HG03378 (cell line): ENCODE results near the gene SETD1B.

ENCODE experiments used
- ATAC-seq: cut with Tn5 transposase; IDR thresholded peaks from one replicate; pipeline ENCODE4 v1.9.1; 2021; ENCODE audit warnings: mild to moderate bottlenecking, moderate library complexity; ENCODE audit not compliant: unreplicated experiment

The SETD1B gene

DNA sequence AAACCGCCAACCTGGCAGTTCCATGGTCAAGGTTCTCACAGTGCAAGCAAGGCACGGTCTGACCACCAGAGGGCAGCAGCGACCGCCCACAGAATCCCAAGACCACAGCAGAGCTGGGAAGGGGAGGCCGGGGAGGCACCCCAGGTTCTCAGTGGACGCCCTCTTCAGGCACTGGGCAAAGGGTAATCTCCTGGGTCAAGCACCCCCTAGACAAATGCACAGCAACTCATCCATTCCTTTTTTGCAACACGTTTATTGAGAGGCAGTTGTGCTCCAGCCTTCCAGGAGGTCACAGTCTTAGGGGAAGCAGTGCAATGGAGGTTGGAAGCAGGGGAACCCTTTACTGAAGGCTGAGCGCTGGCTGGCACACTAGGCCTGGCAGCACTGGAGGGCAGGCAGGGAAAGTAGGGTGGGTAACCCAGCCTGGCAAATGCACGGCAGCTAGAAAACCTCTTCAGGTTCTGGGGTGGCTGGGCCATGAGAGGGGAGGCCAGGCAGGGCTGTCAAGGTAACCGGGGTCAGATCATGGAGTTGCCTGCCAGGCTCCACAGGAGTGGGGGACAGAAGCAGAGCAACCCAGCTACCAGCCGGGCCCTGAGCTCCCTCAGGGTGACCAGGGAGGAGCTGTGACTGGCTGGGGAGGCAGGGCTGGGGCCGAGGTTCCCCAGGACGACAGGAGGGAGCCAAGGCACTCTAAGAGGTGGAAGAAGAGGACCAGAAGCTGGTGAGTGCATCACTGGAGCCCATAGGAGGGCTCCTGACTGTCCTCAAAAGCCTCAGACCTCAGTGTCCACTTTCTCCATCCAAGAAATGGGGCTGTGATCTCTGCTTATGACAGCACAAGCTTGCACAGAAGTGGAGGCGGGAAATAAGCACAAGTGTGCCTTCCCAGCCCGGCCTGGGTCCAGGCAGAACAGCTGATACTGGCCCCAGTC is 8.5 kb upstream of the SETD1B start:
- ATAC-seq: no peak

DNA sequence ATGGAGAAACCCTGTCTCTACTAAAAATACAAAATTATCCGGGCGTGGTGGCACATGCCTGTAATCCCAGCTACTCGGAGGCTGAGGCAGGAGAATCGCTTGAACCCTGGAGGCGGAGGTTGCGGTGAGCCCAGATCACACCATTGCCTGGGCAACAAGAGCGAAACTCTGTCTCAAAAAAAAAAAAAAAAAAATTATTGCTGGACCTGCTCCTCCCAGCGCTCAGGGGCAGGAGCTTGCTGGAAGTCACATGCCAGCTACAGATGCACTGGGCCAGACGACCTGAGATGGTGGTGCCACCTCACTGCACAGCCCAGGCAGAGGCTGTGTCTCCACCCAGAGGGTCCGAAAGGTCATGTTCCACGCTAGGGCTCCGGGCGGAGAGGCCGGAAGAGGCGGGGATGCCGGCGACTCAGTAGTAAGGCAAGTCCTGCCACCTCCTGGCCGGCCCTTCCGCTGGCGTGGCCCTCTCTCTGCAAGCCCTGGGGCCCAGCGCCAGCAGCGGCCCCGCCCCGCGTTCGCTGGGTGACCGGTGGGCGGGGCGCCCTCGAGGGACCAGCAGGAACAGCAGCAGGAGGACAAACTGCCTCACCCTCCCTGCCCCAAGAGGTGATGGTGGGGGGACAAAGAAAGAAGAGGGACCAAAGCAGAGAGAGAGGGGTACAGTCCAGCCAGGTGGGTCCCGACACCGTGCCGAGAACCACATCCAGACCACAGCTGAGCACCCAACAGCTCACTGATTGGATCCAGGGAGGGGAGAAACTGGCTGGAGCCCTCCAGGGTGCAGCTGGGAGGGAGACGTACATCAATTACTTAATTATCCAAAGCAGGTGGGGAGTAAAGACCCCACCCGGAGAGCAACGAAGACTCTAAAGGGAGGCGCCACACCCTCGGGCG is 6.7 kb upstream of the SETD1B start:
- ATAC-seq: no peak

- ATAC-seq: no peak
These were observed 5.6 kb upstream of the SETD1B start for GRCh38 chr12:121797937-121798786.

- ATAC-seq: no peak
These were observed 5.0 kb upstream of the SETD1B start for GRCh38 chr12:121798787-121799155.

DNA sequence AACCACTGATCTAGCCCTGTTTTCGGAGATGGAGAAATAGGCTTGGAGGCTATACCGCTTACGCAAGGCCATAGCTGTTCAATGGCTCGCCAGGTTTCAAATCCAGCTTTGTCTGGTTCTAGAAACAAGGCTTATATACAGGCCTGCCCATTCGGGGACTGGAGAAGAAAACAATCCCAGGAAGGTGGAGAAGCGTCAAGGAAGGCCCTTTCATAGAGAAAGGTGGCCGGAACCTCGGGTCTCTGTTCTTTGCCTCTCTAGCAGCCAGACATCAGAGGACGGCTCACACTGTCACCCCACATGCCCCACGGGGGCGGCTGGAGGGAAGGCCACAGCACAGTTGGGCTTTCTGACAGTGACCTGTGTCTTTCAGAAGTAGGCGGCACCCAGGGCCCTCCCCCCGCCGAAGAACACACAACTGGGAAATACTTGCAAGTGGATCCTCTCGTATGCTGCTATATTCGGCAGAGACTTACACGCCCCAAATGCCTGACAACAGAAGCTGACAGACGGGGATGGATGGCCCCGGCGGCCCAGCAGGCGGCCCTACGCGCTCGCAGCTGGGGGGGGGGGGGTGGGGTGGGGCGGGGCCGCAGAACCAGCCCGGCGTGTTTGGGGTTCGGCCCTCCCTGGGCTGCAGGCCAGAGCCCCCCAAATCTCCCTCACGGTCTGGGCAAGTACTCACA is 4.5 kb upstream of the SETD1B start:
- no peak for ATAC-seq

- no peak for ATAC-seq
These were observed 3.7 kb upstream of the SETD1B start for GRCh38 chr12:121799842-121800693.

DNA sequence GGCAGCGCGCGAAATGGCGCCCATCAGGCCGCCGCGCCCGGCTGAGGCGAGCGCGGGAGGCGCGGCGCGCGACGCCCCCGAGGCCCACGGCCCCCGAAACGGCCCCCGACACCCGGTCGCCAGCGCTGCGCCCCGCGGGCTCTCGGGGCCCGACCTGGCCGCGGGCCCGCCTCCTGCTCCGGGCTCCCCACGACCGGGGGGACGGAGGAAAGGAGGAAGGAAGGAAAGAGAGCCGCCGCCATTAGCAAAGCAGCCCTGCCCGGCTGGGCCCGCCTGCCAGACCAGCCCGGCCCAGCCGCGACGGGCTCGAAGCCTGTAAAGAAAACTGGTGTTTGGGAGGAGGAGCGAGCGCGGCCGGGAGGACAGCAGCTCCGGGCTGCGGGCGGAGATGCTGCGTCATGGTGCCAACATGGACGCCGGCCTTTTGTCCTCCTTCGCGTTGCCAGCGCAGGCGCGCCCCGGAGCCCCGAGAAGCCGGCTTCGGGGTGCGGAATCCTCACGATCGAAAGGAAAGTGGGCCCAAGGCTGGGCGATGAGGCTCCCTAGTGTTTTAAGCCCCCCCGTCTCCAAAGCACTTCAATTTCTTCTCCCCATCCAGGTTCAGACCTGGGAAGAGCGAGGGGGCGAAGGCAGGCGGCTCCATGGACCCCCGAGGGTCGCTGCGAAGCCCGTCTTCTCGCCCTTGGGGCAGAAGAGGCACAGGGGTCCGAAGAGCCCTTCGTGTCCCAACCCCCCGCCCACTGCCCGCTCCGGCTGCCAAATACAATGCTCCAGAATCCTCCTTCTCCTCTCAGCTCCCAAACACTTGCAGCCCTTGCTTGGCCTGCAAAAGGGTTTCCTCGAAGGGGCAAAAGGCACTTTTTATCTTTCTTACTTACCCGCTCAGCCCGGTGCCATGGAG is 2.9 kb upstream of the SETD1B start:
- no peak for ATAC-seq

GRCh38 chr12:121801595-121802484 is 2.0 kb upstream of the SETD1B start:
- ATAC-seq: no peak

GRCh38 chr12:121802485-121802842 is 1.3 kb upstream of the SETD1B start:
- no peak for ATAC-seq

DNA sequence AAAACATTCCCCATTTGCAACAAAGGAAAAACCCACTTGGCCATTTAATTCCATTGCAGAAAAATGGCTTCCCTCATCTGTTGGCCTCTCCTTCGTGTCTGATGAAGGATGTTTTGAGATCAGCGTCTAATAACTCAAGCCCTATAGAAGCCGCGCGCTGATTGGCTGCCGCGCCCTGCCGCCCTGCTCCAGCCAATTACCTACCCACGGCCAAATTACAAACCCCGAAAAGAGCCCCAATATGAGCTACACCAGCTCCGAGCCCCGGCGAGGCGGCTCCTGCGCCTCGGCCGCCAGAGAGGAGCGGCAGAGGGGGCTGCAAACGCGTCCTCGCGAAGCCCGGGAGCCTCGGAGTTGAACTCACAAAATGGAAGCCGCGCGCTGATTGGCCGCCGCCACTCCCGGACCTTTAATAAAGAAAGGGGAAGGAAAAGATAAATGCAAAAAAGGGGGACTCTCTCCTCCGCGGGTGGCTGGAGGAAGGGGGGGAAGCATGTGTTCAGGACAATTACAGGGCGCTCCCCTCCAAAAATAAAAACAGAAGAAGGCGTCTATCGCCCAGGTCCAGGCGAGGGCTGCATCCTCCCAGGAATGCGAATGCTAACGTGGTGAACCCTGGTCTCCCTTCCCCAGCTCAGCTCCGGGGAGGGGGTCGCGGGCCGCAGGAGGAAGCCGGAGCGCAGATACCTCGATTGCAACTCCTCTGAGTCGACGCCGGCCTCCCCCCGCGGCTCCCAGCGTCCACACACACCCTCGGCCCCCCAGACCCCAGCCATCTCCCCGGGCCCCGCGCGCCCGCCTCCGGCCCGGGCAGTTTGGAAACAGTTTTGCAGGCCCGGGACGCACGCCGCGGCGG is 738 bp upstream of the SETD1B start:
- ATAC-seq: peak; percentile 50

DNA sequence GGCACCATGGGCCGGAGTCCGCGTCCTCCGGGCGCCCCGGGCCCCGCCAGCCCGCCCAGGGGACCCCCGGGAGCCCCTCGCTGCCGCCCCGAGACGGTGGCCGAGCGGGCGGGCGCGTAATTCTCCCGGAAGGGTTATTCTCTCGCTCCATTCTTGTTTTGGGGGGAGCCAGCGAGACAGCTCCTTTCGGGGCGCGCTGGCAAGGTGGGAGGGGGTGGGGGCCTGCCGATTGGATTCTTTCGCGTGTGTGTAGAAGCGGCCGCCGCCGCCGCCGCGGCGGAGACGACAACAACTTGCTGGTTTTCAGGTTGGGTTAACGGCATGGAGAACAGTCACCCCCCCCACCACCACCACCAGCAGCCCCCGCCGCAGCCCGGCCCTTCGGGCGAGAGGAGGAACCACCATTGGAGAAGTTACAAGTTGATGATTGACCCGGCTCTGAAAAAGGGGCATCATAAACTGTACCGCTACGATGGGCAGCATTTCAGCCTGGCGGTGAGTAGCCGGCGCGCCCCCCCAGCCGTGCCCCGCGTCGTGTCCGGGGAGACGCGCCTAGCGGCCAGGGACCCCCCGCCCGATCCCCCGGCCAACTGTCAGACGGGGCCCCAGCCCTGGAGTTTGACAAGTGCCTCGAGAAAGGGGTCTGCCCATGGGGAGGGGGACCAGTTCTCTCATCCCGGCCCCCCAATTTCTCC is 755 bp downstream of the SETD1B start:
- no peak for ATAC-seq

DNA sequence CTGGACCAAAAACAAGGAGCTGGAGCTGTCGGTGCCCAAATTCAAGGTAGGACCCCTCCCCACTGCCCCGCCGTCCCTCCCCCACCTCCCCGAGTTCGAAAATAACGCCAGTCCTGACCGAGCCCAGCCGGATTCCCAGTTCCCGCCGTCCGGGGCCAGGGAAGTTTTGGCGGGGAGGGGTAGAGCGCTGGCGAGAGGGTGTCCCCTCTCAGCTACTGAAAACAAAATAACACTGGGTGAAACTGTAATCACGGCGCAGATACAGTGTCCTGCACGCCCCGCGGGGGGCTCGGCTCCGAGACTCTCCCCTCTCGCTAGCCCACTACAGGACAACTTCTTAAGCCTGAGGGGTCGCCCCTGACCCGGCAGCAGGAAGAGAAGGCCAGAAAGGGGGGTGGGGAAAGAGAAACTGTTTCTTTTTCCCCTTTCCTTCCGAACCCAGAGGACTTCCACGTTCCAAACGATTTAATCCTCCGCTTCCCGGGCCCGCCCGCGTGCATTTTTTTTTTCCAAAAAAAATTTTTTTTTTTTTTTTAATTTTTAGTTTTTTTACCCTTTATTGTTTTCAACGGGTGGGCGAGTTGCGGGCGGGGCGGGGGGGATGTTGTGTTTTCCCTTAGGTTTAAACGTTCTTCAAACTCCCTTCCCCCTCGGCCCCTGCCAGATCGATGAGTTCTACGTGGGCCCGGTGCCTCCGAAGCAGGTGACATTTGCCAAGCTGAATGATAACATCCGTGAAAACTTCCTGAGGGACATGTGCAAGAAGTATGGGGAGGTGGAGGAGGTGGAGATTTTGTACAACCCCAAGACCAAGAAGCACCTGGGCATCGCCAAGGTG is 1.6 kb downstream of the SETD1B start:
- no peak for ATAC-seq

DNA sequence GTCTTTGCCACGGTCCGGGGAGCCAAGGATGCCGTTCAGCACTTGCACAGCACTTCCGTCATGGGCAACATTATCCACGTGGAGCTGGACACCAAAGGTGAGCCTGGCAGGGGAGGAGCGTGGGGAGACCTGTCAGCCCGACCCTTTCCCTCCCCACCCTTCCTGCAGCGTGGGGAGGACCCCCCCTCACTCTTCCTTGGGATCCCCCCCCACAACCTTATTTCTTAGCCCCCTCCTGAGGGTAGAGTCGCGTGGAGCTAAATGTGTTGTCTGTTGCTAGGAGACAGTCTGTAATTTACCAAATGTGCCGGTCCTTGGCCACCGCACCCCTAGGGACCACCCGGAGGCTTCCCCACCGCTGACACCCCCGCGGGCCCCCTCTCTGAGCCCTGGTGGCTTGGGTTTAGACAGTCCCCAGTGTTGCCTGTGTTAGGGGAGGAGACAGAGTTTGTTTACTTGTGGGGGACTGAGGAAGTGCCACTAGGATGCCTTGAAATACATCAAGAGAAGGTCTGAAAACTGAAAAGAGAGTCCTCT is 2.3 kb downstream of the SETD1B start:
- ATAC-seq: no peak

GRCh38 chr12:121806546-121807423 is 3.0 kb downstream of the SETD1B start:
- no peak for ATAC-seq
